ENCODE data around the gene HNRNPD.
"Not testable (repeated sequence)": the region's sequence is repeated elsewhere in the genome, so short reads cannot be mapped to it uniquely, and the experiment has no call there.

HNRNPD gene

GRCh38 chr4:82402196-82402775 is 28.5 kb upstream of the HNRNPD start:
- H3K4me3 ChIP-seq (ENCODE audit: low read depth, low read length) = no peak overlapping the region
- DNase-seq (ENCODE audit: low read depth) = no peak
- no peak for TF ChIP-seq CTCF (IDR thresholded peaks at IDR 0.05; ENCODE audit: control insufficient read depth, extremely low read depth, insufficient read depth)

GRCh38 chr4:82401600-82401999 is 27.8 kb upstream of the HNRNPD start:
- H3K4me3 ChIP-seq (ENCODE audit: low read depth, low read length) = no peak overlapping the region
- no peak for TF ChIP-seq CTCF (IDR thresholded peaks at IDR 0.05; ENCODE audit: control insufficient read depth, extremely low read depth, insufficient read depth)
- DNase-seq (ENCODE audit: low read depth) = no peak

DNA sequence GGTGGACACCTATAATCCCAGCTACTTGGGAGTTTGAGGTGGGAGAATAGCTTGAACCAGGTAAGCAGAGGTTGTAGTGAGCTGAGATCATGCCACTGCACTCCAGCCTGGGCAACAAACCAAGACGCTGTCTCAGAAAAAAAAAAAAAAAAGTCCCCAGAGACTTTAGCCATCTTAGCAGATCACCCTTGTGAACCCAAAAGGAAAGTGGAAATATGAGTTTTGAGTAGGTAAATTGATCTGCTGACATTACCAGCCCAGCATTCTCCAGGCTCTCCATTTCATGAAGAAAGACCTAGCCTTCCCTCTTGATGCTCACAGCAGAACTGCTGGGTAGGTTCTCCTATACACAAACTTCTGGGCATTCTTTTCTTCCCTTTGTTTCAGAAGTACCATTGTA is 24.5 kb upstream of the HNRNPD start:
- DNase-seq (ENCODE audit: low read depth) = no peak
- no peak overlapping the region for H3K4me3 ChIP-seq (ENCODE audit: low read depth, low read length)
- no peak for TF ChIP-seq CTCF (IDR thresholded peaks at IDR 0.05; ENCODE audit: control insufficient read depth, extremely low read depth, insufficient read depth)

DNA sequence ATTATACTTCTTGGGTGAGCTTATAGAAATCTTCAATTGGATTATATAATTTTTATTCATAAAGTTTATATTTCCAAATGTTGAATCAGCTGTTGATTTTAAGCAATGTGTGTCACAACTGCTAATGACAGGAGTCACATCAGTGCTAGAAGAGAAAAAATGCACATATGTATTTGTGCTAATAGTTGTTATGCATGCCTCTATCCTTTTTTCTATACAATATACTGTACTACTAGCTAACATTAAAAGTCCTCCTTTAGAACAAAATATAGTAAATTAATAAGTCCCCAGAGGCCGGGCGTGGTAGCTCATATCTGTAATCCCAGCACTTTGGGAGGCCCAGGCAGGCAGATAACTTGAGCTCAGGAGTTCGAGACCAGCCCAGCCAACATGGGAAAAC is 23.7 kb upstream of the HNRNPD start:
- no peak for TF ChIP-seq CTCF (IDR thresholded peaks at IDR 0.05; ENCODE audit: control insufficient read depth, extremely low read depth, insufficient read depth)
- H3K4me3 ChIP-seq (ENCODE audit: low read depth, low read length) = no peak overlapping the region
- DNase-seq (ENCODE audit: low read depth) = no peak

DNA sequence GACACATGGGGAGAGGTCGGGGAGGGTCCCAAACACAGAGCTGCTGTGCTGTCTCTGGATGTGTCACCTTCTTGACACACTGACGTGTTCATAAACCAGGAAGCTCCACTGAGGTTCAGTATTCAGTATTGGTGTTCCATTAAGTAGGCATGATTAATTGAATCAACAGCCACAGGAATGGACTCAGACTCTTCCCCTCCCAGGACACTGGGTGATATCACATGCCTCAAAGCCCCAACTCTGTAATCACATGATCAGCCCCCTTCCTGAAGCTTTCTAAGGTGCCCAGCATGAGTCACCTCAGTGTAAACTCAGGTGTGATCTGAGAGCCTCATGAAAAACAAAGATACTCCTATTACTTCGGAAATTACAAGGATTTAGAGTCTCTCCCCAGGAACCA is 21.1 kb upstream of the HNRNPD start:
- DNase-seq (ENCODE audit: low read depth) = no peak

DNA sequence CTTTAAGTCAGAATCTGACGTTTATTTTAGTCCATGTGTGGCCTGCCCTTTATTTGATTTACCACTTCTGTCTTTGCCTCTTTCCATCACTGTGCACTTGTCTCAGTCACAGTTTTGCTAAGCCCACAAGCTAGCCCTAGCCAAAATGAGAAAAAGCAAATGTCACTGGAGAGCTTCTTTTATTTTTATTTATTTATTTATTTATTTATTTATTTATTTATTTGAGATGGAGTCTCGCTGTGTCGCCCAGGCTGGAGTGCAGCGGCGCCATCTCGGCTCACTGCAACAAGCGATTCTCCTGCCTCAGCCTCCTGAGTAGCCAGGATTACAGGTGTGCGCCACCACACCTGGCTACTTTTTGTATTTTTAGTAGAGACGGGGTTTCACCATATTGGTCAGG is 16.3 kb upstream of the HNRNPD start:
- DNase-seq (ENCODE audit: low read depth); H3K4me3 ChIP-seq (ENCODE audit: low read depth, low read length): not testable (repeated sequence)

More for the DNA sequence above, 21.1 kb upstream of the HNRNPD start:
- TF ChIP-seq CTCF (IDR thresholded peaks at IDR 0.05; ENCODE audit: control insufficient read depth, extremely low read depth, insufficient read depth) = no peak
- H3K4me3 ChIP-seq (ENCODE audit: low read depth, low read length) = no peak overlapping the region

DNA sequence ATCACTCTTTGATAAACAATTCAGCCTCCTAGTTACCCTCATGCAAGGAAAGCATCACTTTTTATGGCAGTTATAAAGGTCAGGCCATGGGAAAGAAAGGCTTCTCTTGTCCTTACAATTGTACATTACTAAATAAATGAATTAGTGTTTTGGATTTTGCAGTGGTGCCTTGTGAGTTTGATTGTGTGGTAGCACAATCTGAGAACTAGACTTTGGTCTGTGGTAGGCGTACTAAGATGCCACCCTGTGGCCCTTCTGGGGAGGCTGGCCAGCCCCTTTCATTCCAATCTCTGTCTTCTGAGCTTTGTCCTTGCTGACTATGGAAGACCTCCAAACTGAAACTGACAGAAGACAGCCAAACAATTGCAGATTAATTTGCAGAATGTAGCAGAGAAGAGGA is 14.6 kb upstream of the HNRNPD start:
- TF ChIP-seq CTCF (IDR thresholded peaks at IDR 0.05; ENCODE audit: control insufficient read depth, extremely low read depth, insufficient read depth) = no peak
- DNase-seq (ENCODE audit: low read depth) = no peak
- H3K4me3 ChIP-seq (ENCODE audit: low read depth, low read length) = no peak overlapping the region

DNA sequence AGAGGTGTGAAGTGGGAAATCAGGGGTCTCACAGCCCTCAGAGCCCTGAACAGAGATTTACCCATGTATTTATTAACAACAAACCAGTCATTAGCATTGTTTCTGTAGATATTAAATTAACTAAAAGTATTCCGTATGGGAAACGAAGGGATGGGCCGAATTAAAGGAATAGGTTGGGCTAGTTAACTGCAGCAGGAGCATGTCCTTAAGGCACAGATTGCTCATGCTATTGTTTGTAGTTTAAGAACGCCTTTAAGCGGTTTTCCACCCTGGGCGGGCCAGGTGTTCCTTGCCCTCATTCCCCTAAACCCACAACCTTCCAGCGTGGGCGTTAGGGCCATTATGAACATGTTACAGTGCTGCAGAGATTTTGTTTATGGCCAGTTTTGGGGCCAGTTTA is 12.5 kb upstream of the HNRNPD start:
- not testable (repeated sequence) for DNase-seq (ENCODE audit: low read depth); H3K4me3 ChIP-seq (ENCODE audit: low read depth, low read length)
